ENCODE data around the gene MICAL2. TPM values are rescaled to one million over a fixed set of nuclear protein-coding genes. Genes with fewer than 3 reads are reported as not detected.
A peak's percentile ranks its signal among the peaks of the same experiment; 100 is the strongest.

Gene MICAL2
- total RNA-seq, 1 donor from 2014 or later: 21.7 TPM

- no peak overlapping the region for H3K4me3 Mint-ChIP-seq (ENCODE audit: unreplicated experiment)
- peaks cover 9% of the 10 kb centered on the region for H3K36me3 Mint-ChIP-seq (ENCODE audit: low read depth, unreplicated experiment)
- H3K9me3 Mint-ChIP-seq (ENCODE audit: unreplicated experiment): no peaks in the 10 kb centered on the region
- DNase-seq (ENCODE audit: low spot score): no peak
- no peak overlapping the region for H3K27ac Mint-ChIP-seq (ENCODE audit: unreplicated experiment)
- peaks cover 13% of the 10 kb centered on the region for H3K27me3 Mint-ChIP-seq (ENCODE audit: unreplicated experiment)
- peaks cover 42% of the 10 kb centered on the region for H3K4me1 Mint-ChIP-seq (ENCODE audit: unreplicated experiment)
- TF ChIP-seq CTCF (IDR thresholded peaks at IDR 0.05; ENCODE audit: unreplicated experiment): no peak
Observed at GRCh38 chr11:12117611-12118010, 7.2 kb downstream of the MICAL2 start.

GRCh38 chr11:12118949-12119348, 8.6 kb downstream of the MICAL2 start:
- H3K36me3 Mint-ChIP-seq (ENCODE audit: low read depth, unreplicated experiment): peaks cover 9% of the 10 kb centered on the region
- H3K4me1 Mint-ChIP-seq (ENCODE audit: unreplicated experiment): peaks cover 46% of the 10 kb centered on the region
- H3K9me3 Mint-ChIP-seq (ENCODE audit: unreplicated experiment): no peaks in the 10 kb centered on the region
- no peak overlapping the region for H3K27ac Mint-ChIP-seq (ENCODE audit: unreplicated experiment)
- no peak for TF ChIP-seq CTCF (IDR thresholded peaks at IDR 0.05; ENCODE audit: unreplicated experiment)
- H3K27me3 Mint-ChIP-seq (ENCODE audit: unreplicated experiment): peaks cover 9% of the 10 kb centered on the region
- H3K4me3 Mint-ChIP-seq (ENCODE audit: unreplicated experiment): no peak overlapping the region
- DNase-seq (ENCODE audit: low spot score): no peak

GRCh38 chr11:12119502-12119901, 9.1 kb downstream of the MICAL2 start:
- no peak for DNase-seq (ENCODE audit: low spot score)
- Mint-ChIP-seq H3K27ac (ENCODE audit: unreplicated experiment) (no peak overlapping the region), H3K4me3 (ENCODE audit: unreplicated experiment) (no peak overlapping the region), H3K4me1 (ENCODE audit: unreplicated experiment) (peaks cover 52% of the 10 kb centered on the region), H3K36me3 (ENCODE audit: low read depth, unreplicated experiment) (peaks cover 9% of the 10 kb centered on the region), H3K9me3 (ENCODE audit: unreplicated experiment) (no peaks in the 10 kb centered on the region), H3K27me3 (ENCODE audit: unreplicated experiment) (peaks cover 9% of the 10 kb centered on the region)
- TF ChIP-seq CTCF (IDR thresholded peaks at IDR 0.05; ENCODE audit: unreplicated experiment): no peak

DNA sequence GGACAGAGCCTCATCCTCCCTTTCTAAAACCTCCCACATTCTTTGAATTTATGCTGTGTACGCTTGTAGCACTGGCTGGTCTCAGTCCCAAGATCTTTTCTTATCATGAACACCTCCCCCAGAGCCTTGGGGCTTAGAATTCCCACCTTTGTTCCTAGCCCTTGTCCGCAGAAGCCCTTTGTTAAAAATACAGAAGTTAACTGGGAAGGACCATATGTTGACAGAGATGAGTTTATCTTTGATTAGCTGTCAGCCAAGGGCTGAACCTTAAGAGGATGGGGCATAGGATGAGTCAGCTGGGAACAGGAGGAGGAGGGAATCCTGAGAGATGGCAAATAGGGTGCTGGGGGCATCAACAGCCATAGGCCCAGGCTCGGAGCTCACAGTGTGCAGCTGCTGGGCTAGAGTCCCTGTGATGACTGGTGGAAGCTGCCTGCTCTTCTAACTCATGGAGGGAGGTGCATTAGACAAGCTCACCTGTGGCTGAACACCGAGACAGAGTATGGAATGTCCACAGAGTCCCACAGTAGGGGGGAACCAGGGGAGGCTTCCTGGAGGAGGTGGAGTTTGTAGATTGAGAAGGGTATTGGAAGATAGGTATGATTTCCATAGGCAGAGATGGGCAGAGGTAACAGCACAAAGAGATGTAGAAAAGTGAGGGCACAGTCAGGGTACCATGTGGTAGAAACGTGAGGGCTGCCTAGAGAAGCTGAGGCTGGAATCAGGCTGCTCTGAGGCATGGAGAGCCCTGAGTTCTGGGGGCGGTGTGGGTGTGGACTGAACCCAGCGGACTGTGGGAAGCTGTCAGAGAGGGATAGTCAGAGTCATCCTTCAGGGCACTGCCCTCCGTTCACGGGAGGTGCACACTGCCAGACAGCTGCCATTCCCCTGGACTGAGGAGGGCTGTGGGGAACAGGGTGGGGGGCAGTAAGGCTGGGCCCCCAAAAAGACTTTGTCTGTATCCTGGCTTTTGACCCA, 9.9 kb downstream of the MICAL2 start:
- H3K36me3 Mint-ChIP-seq (ENCODE audit: low read depth, unreplicated experiment): peaks cover 9% of the 10 kb centered on the region
- peaks cover 60% of the 10 kb centered on the region for H3K4me1 Mint-ChIP-seq (ENCODE audit: unreplicated experiment)
- H3K9me3 Mint-ChIP-seq (ENCODE audit: unreplicated experiment): no peaks in the 10 kb centered on the region
- peak overlapping the region; percentile 1 for H3K27ac Mint-ChIP-seq (ENCODE audit: unreplicated experiment)
- no peak overlapping the region for H3K4me3 Mint-ChIP-seq (ENCODE audit: unreplicated experiment)
- no peak for TF ChIP-seq CTCF (IDR thresholded peaks at IDR 0.05; ENCODE audit: unreplicated experiment)
- peaks cover 12% of the 10 kb centered on the region for H3K27me3 Mint-ChIP-seq (ENCODE audit: unreplicated experiment)
- DNase-seq (ENCODE audit: low spot score): no peak

DNA sequence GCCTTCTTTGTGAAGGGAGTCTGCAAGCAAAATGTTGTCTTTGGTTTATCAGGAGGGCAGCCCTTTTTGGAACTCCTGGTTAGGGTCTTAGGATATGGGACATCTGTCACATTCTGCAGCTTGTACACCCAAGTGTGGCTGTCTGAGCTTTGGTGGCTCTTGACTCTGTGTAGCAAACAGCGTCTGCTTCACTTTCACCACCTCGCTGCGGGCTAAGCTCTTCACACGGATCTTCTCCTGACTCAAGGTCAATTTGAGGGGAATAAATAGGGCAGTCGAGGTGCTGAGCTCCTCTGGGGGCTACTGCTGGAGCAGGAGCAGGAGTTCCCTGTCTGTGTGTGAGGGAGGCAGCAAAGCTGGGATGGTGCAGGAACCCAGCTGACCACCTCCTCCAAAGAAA, 10.6 kb downstream of the MICAL2 start:
- no peak for DNase-seq (ENCODE audit: low spot score)
- Mint-ChIP-seq H3K27ac (ENCODE audit: unreplicated experiment) (no peak overlapping the region), H3K27me3 (ENCODE audit: unreplicated experiment) (peaks cover 12% of the 10 kb centered on the region)

More for the DNA sequence above, 10.6 kb downstream of the MICAL2 start:
- no peaks in the 10 kb centered on the region for H3K9me3 Mint-ChIP-seq (ENCODE audit: unreplicated experiment)
- H3K4me1 Mint-ChIP-seq (ENCODE audit: unreplicated experiment): peaks cover 66% of the 10 kb centered on the region
- peaks cover 9% of the 10 kb centered on the region for H3K36me3 Mint-ChIP-seq (ENCODE audit: low read depth, unreplicated experiment)
- TF ChIP-seq CTCF (IDR thresholded peaks at IDR 0.05; ENCODE audit: unreplicated experiment): no peak
- H3K4me3 Mint-ChIP-seq (ENCODE audit: unreplicated experiment): no peak overlapping the region
